GM04503 (cell line): Measurements from ENCODE around the gene DPPA4.

Experiments used
- DNase-seq: peaks from one replicate; pipeline ENCODE4 v3.0.0-alpha.2; 2012; ENCODE audit warnings: low read depth

Gene DPPA4

DNA sequence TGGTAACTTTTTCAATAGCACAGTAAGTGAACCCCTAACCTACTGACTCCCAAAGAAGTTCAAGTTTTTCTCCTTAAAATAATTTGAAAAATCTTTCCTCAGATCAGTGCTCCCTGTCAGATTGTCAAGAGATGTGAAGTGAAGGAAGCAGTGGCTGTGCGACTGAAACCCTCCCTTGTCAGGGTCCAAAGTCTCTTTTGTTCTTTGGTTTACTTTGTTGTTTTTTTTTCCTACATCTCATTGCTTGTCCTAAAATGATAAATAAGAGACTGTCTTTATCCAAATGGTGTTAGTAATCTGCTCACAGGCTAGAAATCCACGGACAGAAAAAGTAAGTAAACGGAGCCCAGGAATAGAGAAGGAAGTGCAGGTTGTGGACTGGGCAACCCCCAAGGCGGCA lies 976 bp upstream of the DPPA4 start:
- no peak for DNase-seq

DNA sequence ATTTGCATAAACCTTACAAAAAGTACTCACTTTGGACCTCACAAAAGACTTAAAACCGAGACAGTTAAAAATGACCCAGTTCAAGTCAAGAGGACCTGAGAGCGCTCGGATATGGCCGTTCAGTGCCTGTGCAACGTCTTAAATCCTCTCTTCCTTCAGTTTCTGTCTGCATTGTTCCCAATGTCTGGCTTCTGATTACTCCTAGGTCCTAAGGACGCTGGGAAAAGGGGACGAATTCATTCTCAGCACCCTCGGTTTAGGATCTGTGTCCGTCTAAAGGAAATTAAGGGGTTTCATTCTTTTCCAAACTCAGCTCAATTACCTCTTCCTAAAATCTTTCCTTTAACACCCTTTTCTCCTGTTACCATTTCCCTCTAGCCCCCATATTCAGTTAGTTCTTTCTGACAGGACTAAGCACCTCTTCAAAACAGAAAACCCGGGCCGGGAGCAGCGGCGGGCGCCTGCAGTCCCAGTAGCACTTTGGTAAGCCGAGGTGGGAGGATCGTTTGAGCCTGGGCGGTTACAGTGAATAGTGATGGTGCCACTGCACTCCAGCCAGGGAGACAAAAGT lies 970 bp downstream of the DPPA4 start:
- DNase-seq: no peak

DNA sequence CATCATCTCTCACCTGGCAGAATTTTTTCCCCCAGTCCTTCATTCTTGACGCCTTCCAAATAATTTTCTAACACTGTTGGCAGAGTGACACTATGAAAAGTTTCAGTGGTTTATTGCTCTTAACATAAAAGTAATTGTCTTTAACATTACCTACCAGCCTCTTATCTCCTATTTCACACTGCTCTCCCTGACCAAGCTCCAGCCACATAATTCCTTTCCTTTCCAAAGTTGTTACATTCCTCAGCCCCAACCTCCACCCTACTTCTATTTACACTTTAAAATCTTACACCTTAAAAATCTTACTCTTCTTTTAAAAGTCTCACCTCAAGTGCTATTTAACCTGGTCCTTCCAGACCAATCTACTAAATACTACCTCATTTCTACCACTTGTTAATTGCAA lies 2.8 kb downstream of the DPPA4 start:
- no peak for DNase-seq

DNA sequence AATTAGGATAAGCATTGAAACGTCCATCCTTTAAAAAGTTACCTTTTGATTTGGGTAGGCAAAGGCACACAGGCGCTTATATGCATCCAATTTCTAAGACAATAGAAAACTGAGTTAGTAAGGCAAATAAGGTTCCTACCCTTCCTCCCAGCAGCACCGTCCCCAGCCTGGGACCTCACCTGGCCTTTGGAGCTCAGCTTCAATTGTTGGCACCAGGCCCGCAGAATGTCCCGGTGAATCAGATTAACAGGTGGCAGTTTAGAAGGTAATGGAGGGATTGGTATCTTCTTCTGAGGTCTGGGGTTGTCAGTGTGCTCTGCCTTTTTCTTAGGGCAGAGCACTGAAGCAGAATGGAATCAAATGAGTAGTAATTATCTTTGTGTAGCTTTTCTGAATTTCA lies 5.7 kb downstream of the DPPA4 start:
- DNase-seq: no peak

DNA sequence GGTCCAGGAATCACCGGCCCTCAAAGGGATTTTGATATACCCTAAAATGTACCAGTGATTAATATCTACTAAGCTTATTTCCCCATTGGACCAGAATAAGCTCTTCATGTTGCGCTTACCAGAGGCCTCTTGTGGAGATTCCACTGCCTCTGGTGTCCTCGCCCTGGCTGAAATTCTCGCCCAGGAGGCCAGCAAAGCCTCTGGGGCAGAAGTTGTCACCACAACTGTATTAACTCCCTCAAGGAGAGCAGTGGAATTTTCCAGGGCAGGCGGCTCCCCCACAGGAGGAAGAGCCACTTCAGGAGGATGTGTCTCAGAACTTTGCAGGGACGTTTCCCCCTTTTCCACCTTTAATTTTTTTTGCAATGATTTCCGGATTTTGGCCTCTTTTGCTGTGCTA lies 6.9 kb downstream of the DPPA4 start:
- no peak for DNase-seq

DNA sequence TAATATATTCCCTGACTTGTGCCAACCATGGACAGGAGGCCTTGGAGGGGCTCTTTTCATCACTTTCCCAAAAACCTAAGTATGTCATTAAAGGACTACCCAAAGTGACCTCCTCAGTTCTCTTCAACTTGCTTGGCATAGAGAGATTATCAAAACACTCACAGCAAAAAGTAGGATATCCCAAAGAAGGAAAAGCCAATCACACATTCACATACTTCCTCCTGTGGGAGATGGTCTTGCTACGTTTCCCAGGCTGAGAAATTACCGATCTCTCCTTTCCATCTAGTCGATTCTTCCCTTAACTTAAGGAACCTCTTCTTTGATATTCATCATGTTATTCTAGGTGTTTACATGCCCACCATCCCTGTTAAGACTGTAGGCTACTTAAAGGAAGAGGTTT lies 9.1 kb downstream of the DPPA4 start:
- no peak for DNase-seq

DNA sequence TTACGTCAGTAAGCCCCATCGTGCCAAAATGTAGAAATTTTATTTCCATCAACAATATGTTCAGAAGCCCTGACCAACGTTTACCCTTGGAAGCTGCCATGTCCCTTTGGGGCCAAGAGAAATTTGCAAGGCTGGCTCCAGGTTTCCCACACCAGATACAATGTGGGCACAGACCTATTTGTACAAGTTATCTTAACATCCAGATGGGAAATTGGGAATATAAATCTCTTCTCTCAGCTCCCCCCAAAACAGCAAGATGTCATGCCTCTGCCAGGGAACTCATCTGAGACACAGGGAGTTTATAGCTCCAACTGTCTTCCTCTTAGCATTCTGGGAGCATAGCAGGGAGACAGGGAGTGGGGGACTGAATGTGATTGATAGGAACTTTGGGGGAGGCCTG lies 11.7 kb downstream of the DPPA4 start:
- DNase-seq: no peak

GRCh38 chr3:109325109-109325508 lies 12.2 kb downstream of the DPPA4 start:
- no peak for DNase-seq

GRCh38 chr3:109316162-109316730 lies 21.1 kb downstream of the DPPA4 start, which contains the start of gene DPPA2:
DPPA2 (minus strand) TSS chr3:109316517; CDS start chr3:109314542, 1,975 bp downstream.
- DNase-seq: no peak

DNA sequence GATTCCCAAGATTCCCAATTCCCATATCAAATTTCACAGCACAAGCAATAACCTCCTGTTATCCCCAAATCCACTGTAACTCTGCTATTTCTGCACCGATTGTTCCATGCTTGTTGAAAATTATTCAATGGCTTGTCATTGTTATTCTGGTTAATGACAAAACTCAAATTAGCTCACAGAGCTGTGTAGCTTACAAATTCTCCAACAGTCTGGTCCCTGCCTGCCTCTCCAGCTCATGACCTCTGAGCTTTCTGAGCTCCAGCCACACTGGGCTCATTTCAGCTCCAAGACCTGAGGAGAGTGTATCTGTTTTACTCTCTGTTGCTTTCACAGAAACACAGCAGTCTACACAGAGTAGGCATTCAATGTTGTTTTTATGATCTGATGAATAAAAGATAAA lies 24.3 kb downstream of the DPPA4 start:
- DNase-seq: no peak

DNA sequence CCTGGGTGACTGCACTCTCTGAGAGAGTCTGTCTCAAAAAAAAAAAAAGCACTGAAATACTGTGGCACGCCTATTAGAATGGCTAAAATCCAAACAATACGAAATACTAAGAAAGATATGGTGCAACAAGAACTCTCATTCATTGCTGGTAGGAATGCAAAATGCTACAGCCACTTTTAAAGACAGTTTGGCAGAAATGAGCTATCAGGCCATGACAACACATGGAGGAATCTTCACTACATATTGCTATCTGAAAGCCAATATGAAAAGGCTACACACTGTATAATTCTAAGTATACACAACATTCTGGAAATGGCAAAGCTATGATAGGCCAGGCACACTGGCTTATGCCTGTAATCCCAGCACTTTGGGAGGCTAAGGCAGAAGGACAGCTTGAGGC lies 39.9 kb downstream of the DPPA4 start:
- DNase-seq: no peak

GRCh38 chr3:109284071-109284470 lies 53.3 kb downstream of the DPPA4 start:
- DNase-seq: no peak

DNA sequence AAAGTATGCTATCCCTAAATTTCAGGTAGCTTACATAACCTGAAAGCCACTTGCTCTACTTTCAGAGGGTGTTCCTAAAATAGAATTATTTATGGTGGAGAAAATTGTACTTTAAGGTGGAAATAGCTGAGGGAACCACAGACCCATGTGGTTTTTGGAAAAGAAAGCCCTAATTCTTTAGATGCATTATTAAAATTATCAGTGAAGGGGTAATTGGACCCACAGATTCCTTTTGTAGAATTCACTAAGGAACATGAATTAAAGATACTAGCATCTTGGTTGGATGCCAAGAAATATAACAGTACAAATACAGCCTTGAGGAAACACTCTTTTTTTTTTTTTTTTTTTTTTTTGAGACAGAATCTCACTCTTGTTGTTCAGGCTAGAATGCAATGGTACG lies 58.8 kb downstream of the DPPA4 start:
- no peak for DNase-seq

GRCh38 chr3:109278141-109278540 lies 59.2 kb downstream of the DPPA4 start:
- no peak for DNase-seq
